ENCODE data around the gene DHCR7.

DNA sequence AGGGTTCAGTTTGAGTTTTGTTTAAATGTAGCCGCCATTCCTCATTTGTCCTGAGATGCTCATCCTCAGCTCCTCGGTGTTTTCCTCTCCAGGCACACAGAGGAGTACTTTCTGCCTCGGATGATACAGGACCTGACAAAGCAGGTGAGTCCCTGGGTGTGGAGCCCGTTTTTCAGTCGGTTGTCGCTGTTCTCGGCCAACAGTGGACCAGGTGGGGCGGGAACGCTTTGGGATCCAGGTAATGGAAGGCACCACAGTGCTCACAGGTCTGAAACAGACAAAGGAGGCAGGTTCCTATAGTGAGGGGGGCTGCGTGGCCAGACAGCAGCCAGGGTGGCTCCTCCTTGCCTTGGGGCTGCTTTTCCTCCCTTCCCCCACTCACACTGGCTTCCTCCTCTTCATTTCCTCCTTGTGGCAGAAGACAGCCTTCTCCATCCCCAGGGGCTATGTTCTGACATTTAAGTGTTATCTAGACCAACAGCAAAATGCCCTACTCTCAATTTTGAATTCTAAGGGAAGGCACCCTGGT is 24.2 kb upstream of the DHCR7 start:
- TF ChIP-seq, protein P1, sequence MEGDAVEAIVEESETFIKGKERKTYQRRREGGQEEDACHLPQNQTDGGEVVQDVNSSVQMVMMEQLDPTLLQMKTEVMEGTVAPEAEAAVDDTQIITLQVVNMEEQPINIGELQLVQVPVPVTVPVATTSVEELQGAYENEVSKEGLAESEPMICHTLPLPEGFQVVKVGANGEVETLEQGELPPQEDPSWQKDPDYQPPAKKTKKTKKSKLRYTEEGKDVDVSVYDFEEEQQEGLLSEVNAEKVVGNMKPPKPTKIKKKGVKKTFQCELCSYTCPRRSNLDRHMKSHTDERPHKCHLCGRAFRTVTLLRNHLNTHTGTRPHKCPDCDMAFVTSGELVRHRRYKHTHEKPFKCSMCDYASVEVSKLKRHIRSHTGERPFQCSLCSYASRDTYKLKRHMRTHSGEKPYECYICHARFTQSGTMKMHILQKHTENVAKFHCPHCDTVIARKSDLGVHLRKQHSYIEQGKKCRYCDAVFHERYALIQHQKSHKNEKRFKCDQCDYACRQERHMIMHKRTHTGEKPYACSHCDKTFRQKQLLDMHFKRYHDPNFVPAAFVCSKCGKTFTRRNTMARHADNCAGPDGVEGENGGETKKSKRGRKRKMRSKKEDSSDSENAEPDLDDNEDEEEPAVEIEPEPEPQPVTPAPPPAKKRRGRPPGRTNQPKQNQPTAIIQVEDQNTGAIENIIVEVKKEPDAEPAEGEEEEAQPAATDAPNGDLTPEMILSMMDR (IDR thresholded peaks at IDR 0.05): no peak
- TF ChIP-seq, protein P2, sequence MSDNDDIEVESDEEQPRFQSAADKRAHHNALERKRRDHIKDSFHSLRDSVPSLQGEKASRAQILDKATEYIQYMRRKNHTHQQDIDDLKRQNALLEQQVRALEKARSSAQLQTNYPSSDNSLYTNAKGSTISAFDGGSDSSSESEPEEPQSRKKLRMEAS (IDR thresholded peaks at IDR 0.05; ENCODE audit: low read depth): no peak
- TF ChIP-seq YY1 (IDR thresholded peaks at IDR 0.05; ENCODE audit: low read depth) (no peak), RFX5 (IDR thresholded peaks at IDR 0.05; ENCODE audit: low read length) (no peak), TEAD4 (IDR thresholded peaks at IDR 0.05; ENCODE audit: borderline replicate concordance, insufficient read depth) (no peak), TCF12 (IDR thresholded peaks at IDR 0.05) (no peak), RAD21 (IDR thresholded peaks at IDR 0.05; ENCODE audit: low read length) (no peak), FOXM1 (IDR thresholded peaks at IDR 0.05; ENCODE audit: low read depth) (no peak), RXRA (IDR thresholded peaks at IDR 0.05; ENCODE audit: borderline replicate concordance, low read depth) (no peak), EP300 (IDR thresholded peaks at IDR 0.05; ENCODE audit: borderline replicate concordance in 1 of 2, low read depth in 1 of 2, low read length in 1 of 2) (no peak), REST (IDR thresholded peaks at IDR 0.05; ENCODE audit: low read depth, low read length) (no peak), POLR2AphosphoS5 (IDR thresholded peaks at IDR 0.05; ENCODE audit: low read depth, low read length) (no peak), EZH2phosphoT487 (IDR thresholded peaks at IDR 0.05; ENCODE audit: borderline replicate concordance, low read depth) (no peak)
